Chondrocyte (in vitro differentiated cells): Measurements from ENCODE around the gene CRX. TPM values are rescaled to one million over a fixed set of nuclear protein-coding genes. Genes with fewer than 3 reads are reported as not detected.

Experiments
- DNase-seq: peaks from one replicate; pipeline ENCODE4 v3.0.0; 2021; ENCODE audit warnings: mixed read lengths, low spot score
- H3K27ac Mint-ChIP-seq: one replicate; pipeline ENCODE4 v1.8.0; 2021; ENCODE audit warnings: mild to moderate bottlenecking, moderate library complexity, mixed read lengths; ENCODE audit not compliant: unreplicated experiment
- H3K27me3 Mint-ChIP-seq: 2 replicates; pipeline ENCODE4 v1.8.0; 2021; ENCODE audit warnings: low read depth, mixed read lengths
- H3K36me3 Mint-ChIP-seq: 2 replicates; pipeline ENCODE4 v1.8.0; 2021; ENCODE audit warnings: low read depth, mixed read lengths
- H3K4me1 Mint-ChIP-seq: 2 replicates; pipeline ENCODE4 v1.8.0; 2021; ENCODE audit warnings: low read depth, mild to moderate bottlenecking, mixed read lengths
- H3K4me3 Mint-ChIP-seq: one replicate; pipeline ENCODE4 v1.8.0; 2021; ENCODE audit warnings: mild to moderate bottlenecking, moderate library complexity, mixed read lengths; ENCODE audit not compliant: unreplicated experiment
- H3K9me3 Mint-ChIP-seq: 2 replicates; pipeline ENCODE4 v1.8.0; 2021; ENCODE audit warnings: low read depth, mixed read lengths
- total RNA-seq: library from RNA; stranded (reverse); gene quantifications from 3 replicates; pipeline ENCODE4 v1.2.1, GENCODE V29; 2021
- TF ChIP-seq, protein P1 (sequence below): fragments of 200-600 bp; sonication (generic); IDR thresholded peaks from 2 replicates; pipeline ENCODE4 v1.5.0; 2021; ENCODE audit warnings: antibody characterized with exemption, mild to moderate bottlenecking, moderate library complexity

CRX gene
- total RNA-seq, 1 donor from 2014 or later: not detected

DNA sequence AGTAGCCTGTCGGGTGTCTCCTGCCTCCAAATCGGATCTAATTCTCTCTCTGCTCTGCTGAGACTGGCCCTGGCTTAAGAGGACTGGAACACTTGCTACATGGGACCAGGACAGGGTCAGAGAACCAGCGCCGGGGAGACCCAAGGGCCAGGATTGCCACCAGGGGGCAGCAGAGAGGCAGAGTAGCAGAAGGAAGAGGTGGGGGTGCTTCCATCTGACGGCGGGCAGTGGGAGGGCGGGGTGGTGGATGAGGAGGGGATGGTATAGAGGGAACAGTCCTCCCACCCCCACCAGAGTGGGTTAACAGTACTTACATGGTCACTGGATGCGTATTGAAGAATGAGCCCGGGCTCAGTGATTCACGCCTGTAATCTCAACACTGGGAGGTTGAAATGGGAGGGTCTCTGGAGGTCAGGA, 31.3 kb upstream of the CRX start:
- no peak overlapping the region for H3K4me3 Mint-ChIP-seq
- H3K9me3 Mint-ChIP-seq: peaks cover 6% of the 10 kb centered on the region
- no peak overlapping the region for H3K27ac Mint-ChIP-seq
- peaks cover 4% of the 10 kb centered on the region for H3K36me3 Mint-ChIP-seq
- H3K27me3 Mint-ChIP-seq: no peaks in the 10 kb centered on the region
- TF ChIP-seq, protein P1, sequence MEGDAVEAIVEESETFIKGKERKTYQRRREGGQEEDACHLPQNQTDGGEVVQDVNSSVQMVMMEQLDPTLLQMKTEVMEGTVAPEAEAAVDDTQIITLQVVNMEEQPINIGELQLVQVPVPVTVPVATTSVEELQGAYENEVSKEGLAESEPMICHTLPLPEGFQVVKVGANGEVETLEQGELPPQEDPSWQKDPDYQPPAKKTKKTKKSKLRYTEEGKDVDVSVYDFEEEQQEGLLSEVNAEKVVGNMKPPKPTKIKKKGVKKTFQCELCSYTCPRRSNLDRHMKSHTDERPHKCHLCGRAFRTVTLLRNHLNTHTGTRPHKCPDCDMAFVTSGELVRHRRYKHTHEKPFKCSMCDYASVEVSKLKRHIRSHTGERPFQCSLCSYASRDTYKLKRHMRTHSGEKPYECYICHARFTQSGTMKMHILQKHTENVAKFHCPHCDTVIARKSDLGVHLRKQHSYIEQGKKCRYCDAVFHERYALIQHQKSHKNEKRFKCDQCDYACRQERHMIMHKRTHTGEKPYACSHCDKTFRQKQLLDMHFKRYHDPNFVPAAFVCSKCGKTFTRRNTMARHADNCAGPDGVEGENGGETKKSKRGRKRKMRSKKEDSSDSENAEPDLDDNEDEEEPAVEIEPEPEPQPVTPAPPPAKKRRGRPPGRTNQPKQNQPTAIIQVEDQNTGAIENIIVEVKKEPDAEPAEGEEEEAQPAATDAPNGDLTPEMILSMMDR: peak; percentile 90
- H3K4me1 Mint-ChIP-seq: peaks cover 6% of the 10 kb centered on the region
- no peak for DNase-seq

DNA sequence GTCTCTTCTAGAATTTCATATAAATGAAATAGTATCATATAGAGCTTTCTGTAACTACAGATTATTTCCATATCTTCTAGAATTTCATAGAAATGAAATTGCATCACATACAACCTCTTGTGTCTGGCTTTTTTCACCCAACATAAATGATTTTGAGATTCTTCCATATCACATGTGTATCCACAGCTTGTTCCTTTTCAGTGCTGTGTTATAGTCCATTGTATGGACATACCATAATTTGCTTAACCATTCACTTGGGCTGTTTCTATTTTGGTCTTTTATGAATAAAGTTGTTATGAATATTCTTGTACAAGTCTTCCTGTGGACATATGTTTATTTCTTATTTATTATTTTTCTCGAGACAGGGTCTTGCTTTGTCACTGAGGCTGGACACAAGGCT, 29.1 kb upstream of the CRX start:
- peaks cover 6% of the 10 kb centered on the region for H3K9me3 Mint-ChIP-seq
- no peak overlapping the region for H3K4me3 Mint-ChIP-seq
- no peaks in the 10 kb centered on the region for H3K36me3 Mint-ChIP-seq
- TF ChIP-seq, protein P1: no peak
- no peak for DNase-seq
- H3K27me3 Mint-ChIP-seq: no peaks in the 10 kb centered on the region
- H3K4me1 Mint-ChIP-seq: peaks cover 6% of the 10 kb centered on the region
- no peak overlapping the region for H3K27ac Mint-ChIP-seq

DNA sequence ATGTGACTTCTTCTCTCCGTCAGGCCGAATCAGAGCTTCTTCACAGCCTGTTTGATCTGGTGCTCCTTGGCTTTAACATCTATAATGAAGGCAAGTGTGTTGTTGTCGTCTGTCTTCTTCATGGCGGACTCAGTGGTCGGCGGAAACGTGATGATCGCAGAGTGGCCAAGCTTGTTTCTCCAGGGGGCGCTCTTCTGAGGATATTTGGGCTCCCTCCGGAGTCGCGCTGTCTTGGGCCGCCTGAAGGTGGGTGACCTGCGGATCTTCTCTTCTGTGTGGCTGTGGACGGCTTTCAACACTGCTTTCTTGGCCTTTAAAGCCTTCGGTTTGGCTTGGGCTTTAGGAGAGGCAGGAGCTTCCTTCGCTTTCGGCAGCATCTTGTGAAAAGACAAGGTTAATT, 27.2 kb upstream of the CRX start:
- Mint-ChIP-seq H3K27ac (no peak overlapping the region), H3K36me3 (no peaks in the 10 kb centered on the region), H3K27me3 (peaks cover 7% of the 10 kb centered on the region), H3K9me3 (peaks cover 6% of the 10 kb centered on the region), H3K4me3 (no peak overlapping the region), H3K4me1 (no peaks in the 10 kb centered on the region)
- no peak for DNase-seq
- TF ChIP-seq, protein P1: peak; percentile 42

GRCh38 chr19:47796785-47797184, 25.0 kb upstream of the CRX start:
- H3K36me3 Mint-ChIP-seq: peaks cover 2% of the 10 kb centered on the region
- no peak overlapping the region for H3K27ac Mint-ChIP-seq
- peaks cover 12% of the 10 kb centered on the region for H3K9me3 Mint-ChIP-seq
- DNase-seq: no peak
- no peak overlapping the region for H3K4me3 Mint-ChIP-seq
- TF ChIP-seq, protein P1: no peak
- H3K27me3 Mint-ChIP-seq: peaks cover 7% of the 10 kb centered on the region
- no peaks in the 10 kb centered on the region for H3K4me1 Mint-ChIP-seq

DNA sequence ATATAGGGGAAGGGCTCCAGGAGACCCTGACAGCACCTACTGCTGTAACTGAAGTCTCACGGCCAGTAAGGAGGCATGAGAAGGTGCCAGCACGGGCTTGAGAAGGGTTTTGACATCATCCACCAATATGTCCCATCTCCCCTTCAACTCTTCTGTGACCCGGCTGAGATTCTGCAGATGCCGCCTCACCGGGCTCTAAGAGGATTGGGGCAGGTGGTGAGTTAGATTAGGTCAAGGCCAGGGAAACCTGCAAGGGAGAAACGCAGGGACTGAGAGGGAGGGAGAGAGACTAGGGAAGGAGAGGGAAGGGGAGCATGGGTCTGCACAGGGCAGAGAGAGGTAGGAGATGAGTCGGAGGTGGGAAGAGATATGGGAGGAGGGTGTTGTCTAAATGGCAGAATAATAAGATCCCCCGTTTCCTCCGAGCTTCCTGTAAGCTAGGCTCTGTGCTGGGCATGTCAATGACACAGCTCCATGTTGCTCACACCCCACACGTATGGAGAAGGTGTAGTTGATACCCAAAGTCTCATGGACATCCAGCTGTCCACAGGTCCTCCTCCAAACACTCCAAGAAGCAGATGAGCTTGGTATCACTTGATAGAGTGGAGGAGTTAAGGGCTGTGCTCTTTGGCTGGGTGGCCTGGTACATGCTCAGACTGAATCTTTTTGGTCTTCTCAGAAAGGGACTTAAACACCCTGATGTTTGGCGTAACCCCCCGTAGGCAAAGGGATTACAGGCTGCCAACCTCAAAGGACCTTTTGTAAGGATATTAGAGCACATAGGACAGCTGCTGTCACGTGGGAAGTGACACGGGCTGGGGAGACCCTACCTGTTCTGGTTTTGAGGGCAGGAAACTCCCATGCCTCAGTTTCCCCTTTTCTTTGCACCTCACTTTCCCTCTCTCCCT, 23.5 kb upstream of the CRX start:
- H3K4me1 Mint-ChIP-seq: no peaks in the 10 kb centered on the region
- peaks cover 6% of the 10 kb centered on the region for H3K9me3 Mint-ChIP-seq
- no peak for DNase-seq
- no peak overlapping the region for H3K27ac Mint-ChIP-seq
- peaks cover 7% of the 10 kb centered on the region for H3K27me3 Mint-ChIP-seq
- TF ChIP-seq, protein P1: no peak
- no peak overlapping the region for H3K4me3 Mint-ChIP-seq
- H3K36me3 Mint-ChIP-seq: peaks cover 2% of the 10 kb centered on the region
